GM18858 (cell line): Measurements from ENCODE around the gene DESI2.
"Not testable (repeated sequence)": the region's sequence is repeated elsewhere in the genome, so short reads cannot be mapped to it uniquely, and the experiment has no call there.

Source experiments
- ATAC-seq: cut with Tn5 transposase; IDR thresholded peaks from one replicate; pipeline ENCODE4 v1.9.1; 2021; ENCODE audit not compliant: unreplicated experiment

Gene DESI2

GRCh38 chr1:244654108-244655038 lies 1.4 kb downstream of the DESI2 start:
- ATAC-seq: no peak

- ATAC-seq: no peak
Measured at GRCh38 chr1:244655186-244655585, 2.3 kb downstream of the DESI2 start.

- no peak for ATAC-seq
Measured at GRCh38 chr1:244657421-244657820, 4.5 kb downstream of the DESI2 start.

GRCh38 chr1:244659694-244660093 lies 6.8 kb downstream of the DESI2 start:
- no peak for ATAC-seq

- ATAC-seq: no peak
Measured at GRCh38 chr1:244660595-244660994, 7.7 kb downstream of the DESI2 start.

GRCh38 chr1:244661569-244662312 lies 8.8 kb downstream of the DESI2 start:
- not testable (repeated sequence) for ATAC-seq

- ATAC-seq: no peak
Measured at GRCh38 chr1:244662599-244662998, 9.7 kb downstream of the DESI2 start.

- ATAC-seq: no peak
Measured at GRCh38 chr1:244664353-244664752, 11.4 kb downstream of the DESI2 start.

GRCh38 chr1:244665771-244666217 lies 12.9 kb downstream of the DESI2 start:
- peak; percentile 74 for ATAC-seq

GRCh38 chr1:244666672-244667418 lies 13.9 kb downstream of the DESI2 start:
- ATAC-seq: not testable (repeated sequence)

- ATAC-seq: no peak
Measured at GRCh38 chr1:244667797-244668196, 14.9 kb downstream of the DESI2 start.

GRCh38 chr1:244672946-244673682 lies 20.2 kb downstream of the DESI2 start:
- no peak for ATAC-seq

GRCh38 chr1:244674446-244674845 lies 21.5 kb downstream of the DESI2 start:
- no peak for ATAC-seq

- no peak for ATAC-seq
Measured at GRCh38 chr1:244675167-244675566, 22.2 kb downstream of the DESI2 start.

- ATAC-seq: no peak
Measured at GRCh38 chr1:244678697-244679096, 25.8 kb downstream of the DESI2 start.

- no peak for ATAC-seq
Measured at GRCh38 chr1:244680667-244681066, 27.7 kb downstream of the DESI2 start.

GRCh38 chr1:244682087-244682486 lies 29.2 kb downstream of the DESI2 start:
- not testable (repeated sequence) for ATAC-seq

- ATAC-seq: no peak
Measured at GRCh38 chr1:244695937-244696336, 43.0 kb downstream of the DESI2 start.

- no peak for ATAC-seq
Measured at GRCh38 chr1:244699741-244700140, 46.8 kb downstream of the DESI2 start.

- ATAC-seq: no peak
Measured at GRCh38 chr1:244700808-244701207, 47.9 kb downstream of the DESI2 start.
